ENCODE data around the gene MYO5A. TPM values are rescaled to one million over a fixed set of nuclear protein-coding genes. Genes with fewer than 3 reads are reported as not detected.

The MYO5A gene
- polyA plus RNA-seq, 1 donor (not counting 4 experiments of a cell fraction or from before 2014, with no cell fraction given) = 53.8 TPM

- no peak overlapping the region for H3K9ac ChIP-seq (ENCODE audit: control insufficient read depth, extremely low read depth, insufficient read depth, low read length)
- H3K79me2 ChIP-seq (ENCODE audit: control insufficient read depth, insufficient read depth, low read length) = no peaks in the 10 kb centered on the region
- H3K4me2 ChIP-seq (ENCODE audit: control insufficient read depth, extremely low read depth, insufficient read depth, low read depth, low read length) = no peak overlapping the region
- DNase-seq (ENCODE audit: low read depth, low spot score) (no peak), FAIRE-seq (no peak)
- no peak overlapping the region for H3K27ac ChIP-seq (ENCODE audit: control insufficient read depth, insufficient read depth, low read length)
- H3K4me3 ChIP-seq (ENCODE audit: control insufficient read depth in 2 of 3, extremely low read depth in 1 of 3, insufficient read depth in 2 of 3, low read depth in 1 of 3, low read length in 3 of 3) = no peak overlapping the region
- H2AFZ ChIP-seq (ENCODE audit: control insufficient read depth, low read length) = no peak overlapping the region
- H3K4me1 ChIP-seq (ENCODE audit: control insufficient read depth, extremely low read depth, insufficient read depth, low read length) = peaks cover 25% of the 10 kb centered on the region
- H4K20me1 ChIP-seq (ENCODE audit: control insufficient read depth, extremely low read depth, insufficient read depth, low read length) = no peaks in the 10 kb centered on the region
- H3K9me1 ChIP-seq (ENCODE audit: control insufficient read depth, extremely low read depth, insufficient read depth, low read length) = no peaks in the 10 kb centered on the region
- H3K9me3 ChIP-seq (ENCODE audit: control insufficient read depth, low read depth, low read length) = no peaks in the 10 kb centered on the region
- H3K36me3 ChIP-seq (ENCODE audit: control insufficient read depth in 2 of 2, extremely low read depth in 1 of 2, insufficient read depth in 2 of 2, low read length in 2 of 2) = no peaks in the 10 kb centered on the region
- H3K27me3 ChIP-seq (ENCODE audit: control insufficient read depth, extremely low read depth, insufficient read depth, low read length) = no peaks in the 10 kb centered on the region
- TF ChIP-seq CTCF (optimal IDR thresholded peaks at IDR 0.05 in 1 of 3, IDR thresholded peaks at IDR 0.05 in 1 of 3, conservative IDR thresholded peaks at IDR 0.05 in 1 of 3; ENCODE audit: extremely low read depth in 1 of 3, insufficient read depth in 2 of 3, low read length in 3 of 3) (no peak), EZH2 (IDR thresholded peaks at IDR 0.05; ENCODE audit: low read length) (no peak)
- dilution Hi-C loops (cut with MboI; ENCODE audit: extremely low pct_ligation_motif_present, low sequenced_read_pairs) = no loop called here
Observed at GRCh38 chr15:52257734-52258062, 271.0 kb downstream of the MYO5A start.

Small RNA genes lying within 50 kb of the gene (small RNA-seq; reads per million reads assigned to genes)
- 0 reads per million in 3 experiments for gene MIR1266 (ENCODE audit: insufficient read length in 3 of 3, low read depth in 3 of 3, low replicate concordance in 1 of 3)

Other genes with a start within 250 kb of the MYO5A start
- 0.16 to 0.20 TPM (median 0.19 TPM) in 3 replicates for gene MYO5C, start 233.1 kb downstream of the MYO5A start, polyA plus RNA-seq
- gene ARPP19, start 40.1 kb upstream of the MYO5A start, polyA plus RNA-seq = 85.5 to 128 TPM (median 88.0 TPM) in 3 replicates
- gene ATOSA, start 150.5 kb upstream of the MYO5A start, polyA plus RNA-seq = 6.1 to 19.9 TPM (median 18.5 TPM) in 3 replicates